HG02943 (cell line): ENCODE data around the gene KIAA1671.

ENCODE experiments used
- ATAC-seq: cut with Tn5 transposase; IDR thresholded peaks from one replicate; pipeline ENCODE4 v1.9.1; 2021; ENCODE audit warnings: mild to moderate bottlenecking, low read depth, moderate library complexity; ENCODE audit not compliant: unreplicated experiment

The KIAA1671 gene

GRCh38 chr22:25134451-25134850 is 181.9 kb downstream of the KIAA1671 start:
- ATAC-seq = no peak

- ATAC-seq = no peak
Observed at GRCh38 chr22:25136953-25137576, 184.5 kb downstream of the KIAA1671 start.

- no peak for ATAC-seq
Observed at GRCh38 chr22:25137577-25138525, 185.3 kb downstream of the KIAA1671 start.

- no peak for ATAC-seq
Observed at GRCh38 chr22:25139062-25139461, 186.5 kb downstream of the KIAA1671 start.

GRCh38 chr22:25142102-25142501 is 189.6 kb downstream of the KIAA1671 start:
- ATAC-seq = no peak

- ATAC-seq = no peak
Observed at GRCh38 chr22:25143156-25144076, 190.9 kb downstream of the KIAA1671 start.

- ATAC-seq = no peak
Observed at GRCh38 chr22:25144522-25144921, 192.0 kb downstream of the KIAA1671 start.

- ATAC-seq = no peak
Observed at GRCh38 chr22:25146307-25146706, 193.8 kb downstream of the KIAA1671 start.

- no peak for ATAC-seq
Observed at GRCh38 chr22:25146906-25147641, 194.6 kb downstream of the KIAA1671 start.

- ATAC-seq = no peak
Observed at GRCh38 chr22:25147642-25147928, 195.1 kb downstream of the KIAA1671 start.

- ATAC-seq = no peak
Observed at GRCh38 chr22:25148149-25148691, 195.7 kb downstream of the KIAA1671 start.

GRCh38 chr22:25149014-25149413 is 196.5 kb downstream of the KIAA1671 start:
- no peak for ATAC-seq

- no peak for ATAC-seq
Observed at GRCh38 chr22:25153961-25154666, 201.6 kb downstream of the KIAA1671 start.

- ATAC-seq = no peak
Observed at GRCh38 chr22:25154667-25154999, 202.1 kb downstream of the KIAA1671 start.

GRCh38 chr22:25156736-25157135 is 204.2 kb downstream of the KIAA1671 start:
- ATAC-seq = no peak

GRCh38 chr22:25159028-25159427 is 206.5 kb downstream of the KIAA1671 start:
- ATAC-seq = no peak

- ATAC-seq = no peak
Observed at GRCh38 chr22:25160120-25160996, 207.8 kb downstream of the KIAA1671 start.
